Liver (tissue), 3 donors: Measurements from ENCODE around the gene SH3BP1.

Experiments used
- CTCF ChIP-seq: fragments of 150-350 bp; IDR thresholded peaks from 2 replicates; pipeline ENCODE4 v1.5.1; 2017; ENCODE audit warnings: improper control_type of control experiment, low read depth, low read length; ENCODE audit not compliant: missing input control
- EGR1 ChIP-seq, 2 donors: IDR thresholded peaks; 2 replicates each; pipeline ENCODE4 v1.6.1; 2016 to 2018; ENCODE audit warnings: antibody characterized with exemption in 2 of 2, low read depth in 2 of 2
- FOXA1 ChIP-seq: IDR thresholded peaks from 2 replicates; pipeline ENCODE4 v1.6.1; 2016; ENCODE audit warnings: antibody characterized with exemption
- MAX ChIP-seq: IDR thresholded peaks from 2 replicates; pipeline ENCODE4 v1.6.1; 2016; ENCODE audit warnings: antibody characterized with exemption
- REST ChIP-seq: IDR thresholded peaks from 2 replicates; pipeline ENCODE4 v1.6.1; 2016; ENCODE audit warnings: antibody characterized with exemption, mild to moderate bottlenecking
- TAF1 ChIP-seq: conservative IDR thresholded peaks from 2 replicates; pipeline ENCODE4 v1.6.1; 2016; ENCODE audit warnings: antibody characterized with exemption, mild to moderate bottlenecking
- donor health status: healthy.
- donor health status: healthy.

GRCh38 chr22:37657590-37658132 is 18.2 kb downstream of the SH3BP1 start:
- TF ChIP-seq CTCF, result no peak
- no peak for TF ChIP-seq FOXA1
- TF ChIP-seq REST, result no peak
- TF ChIP-seq MAX, result no peak
- TF ChIP-seq TAF1, result no peak
- no peak for TF ChIP-seq EGR1 (IDR thresholded peaks at IDR 0.05; ENCODE audit: low read depth in 2 of 2)
